GM12878 (cell line): ENCODE data around the gene LRRC8D. TPM values are rescaled to one million over a fixed set of nuclear protein-coding genes. Genes with fewer than 3 reads are reported as not detected.

Source experiments
- ATAC-seq: fragments of 200-7000 bp; cut with Tn5 transposase; 3 replicates; pipeline ENCODE4 v1.9.1; 2020; ENCODE audit warnings: mild to moderate bottlenecking, moderate library complexity
- BruUV-seq: library from RNA; stranded (reverse); fragments of 400-500 nt; replicated peaks from 2 replicates; lab custom pipeline; 2021; lab: Mats Ljungman, UMichigan
- CTCF ChIA-PET: fragments of 300-600 bp; sonication (Branson Sonifier 250); formaldehyde crosslinking; extraction: SDS; loops from one replicate; lab custom pipeline; 2021; ENCODE audit warnings: inconsistent platforms; lab: Yijun Ruan, JAX
- POLR2A ChIA-PET: fragments of 350-600 bp; formaldehyde crosslinking; extraction: SDS; loops from one replicate; lab custom pipeline; 2021; ENCODE audit warnings: inconsistent platforms; lab: Charles Lee
- RAD21 ChIA-PET: fragments of 300-600 bp; sonication (Branson Sonifier 250); formaldehyde crosslinking; loops from one replicate; lab custom pipeline; 2023; ENCODE audit warnings: antibody characterized with exemption; ENCODE audit not compliant: unreplicated experiment; lab: Charles Lee
- SMC1A ChIA-PET: fragments of 300-600 bp; sonication (Branson Sonifier 250); formaldehyde crosslinking; loops from one replicate; lab custom pipeline; 2023; ENCODE audit not compliant: unreplicated experiment, uncharacterized antibody; lab: Charles Lee
- DNase-seq: peaks from one replicate; pipeline ENCODE4 v3.0.0-alpha.2; 2011; ENCODE audit warnings: low read depth, low spot score
- FAIRE-seq: peaks from 3 replicates; lab custom pipeline; 2011; peaks lifted over from hg19 to GRCh38; lab: Jason Lieb, UNC
- H2AFZ ChIP-seq: 2 replicates; pipeline ENCODE4 v1.6.0; 2011; ENCODE audit warnings: low read depth, low read length, control low read depth; ENCODE audit not compliant: control insufficient read depth
- H3K27ac ChIP-seq: 2 replicates; pipeline ENCODE4 v1.5.1; 2011; ENCODE audit warnings: control low read depth; ENCODE audit not compliant: control insufficient read depth, insufficient read depth
- H3K27me3 ChIP-seq, 2 experiments: replicated peaks in 1 of 2; 2 replicates each; pipeline versions ENCODE4 v1.6.0 to v1.6.1; 2011; ENCODE audit warnings: low read length in 1 of 2; ENCODE audit not compliant: control insufficient read depth in 2 of 2, insufficient read depth in 2 of 2
- H3K36me3 ChIP-seq, 2 experiments: 2 replicates each; pipeline ENCODE4 v1.5.1; 2011; ENCODE audit warnings: low read length in 1 of 2; ENCODE audit not compliant: control insufficient read depth in 2 of 2, insufficient read depth in 2 of 2
- H3K4me1 ChIP-seq: 2 replicates; pipeline ENCODE4 v1.6.1; 2011; ENCODE audit warnings: mild to moderate bottlenecking, low read length, moderate library complexity, mixed read lengths; ENCODE audit not compliant: control insufficient read depth, insufficient read depth
- H3K4me2 ChIP-seq: 2 replicates; pipeline ENCODE4 v1.6.0; 2011; ENCODE audit warnings: control low read depth; ENCODE audit not compliant: control insufficient read depth, insufficient read depth
- H3K4me3 ChIP-seq: fragments of 200-600 bp; sonication (generic); 2 replicates; pipeline ENCODE4 v1.5.1; 2016
- H3K79me2 ChIP-seq: 2 replicates; pipeline ENCODE4 v1.6.0; 2011; ENCODE audit warnings: low read length; ENCODE audit not compliant: control insufficient read depth, insufficient read depth
- H3K9ac ChIP-seq: 2 replicates; pipeline ENCODE4 v1.8.0; 2011; ENCODE audit warnings: low read length, control low read depth, mixed read lengths; ENCODE audit not compliant: control insufficient read depth, insufficient read depth
- H3K9me3 ChIP-seq: replicated peaks from 3 replicates; pipeline ENCODE4 v1.5.1; 2011; ENCODE audit warnings: mild to moderate bottlenecking, low read length; ENCODE audit not compliant: control insufficient read depth, insufficient read depth
- H4K20me1 ChIP-seq: 2 replicates; pipeline ENCODE4 v1.6.0; 2011; ENCODE audit not compliant: control insufficient read depth, insufficient read depth
- BACH1 ChIP-seq: fragments of 450-650 bp; IDR thresholded peaks from 2 replicates; pipeline ENCODE4 v1.6.1; 2017; ENCODE audit warnings: mild to moderate bottlenecking, borderline replicate concordance
- BHLHE40 ChIP-seq, 2 experiments: fragments of 450-650 bp in 1 of 2; IDR thresholded peaks; 2 replicates each; pipeline ENCODE4 v1.6.1; 2011 to 2017; ENCODE audit warnings: low read depth in 2 of 2, borderline replicate concordance in 1 of 2, improper control_type of control experiment in 1 of 2, low read length in 1 of 2, mild to moderate bottlenecking in 1 of 2
- CREM ChIP-seq: IDR thresholded peaks from 2 replicates; pipeline ENCODE4 v1.6.1; 2014; ENCODE audit warnings: antibody characterized with exemption, low read depth
- EP300 ChIP-seq, 2 experiments: fragments of 150-350 bp in 1 of 2; IDR thresholded peaks; 2 replicates each; pipeline ENCODE4 v1.6.1; 2011 to 2012; ENCODE audit warnings: low read depth in 2 of 2, low read length in 2 of 2, borderline replicate concordance in 1 of 2, improper control_type of control experiment in 1 of 2, inconsistent platforms in 1 of 2; ENCODE audit not compliant: control insufficient read depth in 1 of 2
- ESRRA ChIP-seq: IDR thresholded peaks from 2 replicates; pipeline ENCODE4 v1.6.1; 2012; ENCODE audit warnings: mild to moderate bottlenecking, low read length, improper control_type of control experiment
- GABPA ChIP-seq: IDR thresholded peaks from 2 replicates; pipeline ENCODE4 v1.6.1; 2014; ENCODE audit warnings: antibody characterized with exemption, low read depth, mild to moderate bottlenecking, inconsistent platforms
- HDGF ChIP-seq: fragments of 450-650 bp; IDR thresholded peaks from 2 replicates; pipeline ENCODE4 v1.6.1; 2016; ENCODE audit warnings: antibody characterized with exemption
- NFXL1 ChIP-seq: fragments of 450-650 bp; IDR thresholded peaks from 2 replicates; pipeline ENCODE4 v1.6.1; 2017; ENCODE audit warnings: antibody characterized with exemption, mild to moderate bottlenecking, borderline replicate concordance
- SUPT20H ChIP-seq: IDR thresholded peaks from 2 replicates; pipeline ENCODE4 v1.6.1; 2011; ENCODE audit warnings: low read depth, mild to moderate bottlenecking, low read length, moderate library complexity, borderline replicate concordance; ENCODE audit not compliant: control insufficient read depth
- ZNF384 ChIP-seq: IDR thresholded peaks from 2 replicates; pipeline ENCODE4 v1.6.1; 2012; ENCODE audit warnings: low read depth, mild to moderate bottlenecking, low read length, improper control_type of control experiment, borderline replicate concordance
- WGBS: methylation state at CpG from one replicate; pipeline ENCODE4 v1.1.6; 2016; ENCODE audit warnings: low lambda C conversion rate; ENCODE audit not compliant: insufficient replicate concordance, insufficient coverage; ENCODE audit errors: missing lambda C conversion rate; 5-methylcytosine and 5-hydroxymethylcytosine counted together
- in situ Hi-C: fragments of 300-500 bp; cut with MboI; formaldehyde crosslinking; loops from 9 replicates; pipeline ENCODE4 v1.14.3; 2018; ENCODE audit warnings: mixed read lengths
- intact Hi-C: fragments of 100-400 bp; cut with micrococcal nuclease; formaldehyde crosslinking; loops from one replicate; pipeline ENCODE4 v1.14.2; 2022; ENCODE audit not compliant: unreplicated experiment
- polyA plus RNA-seq, 11 experiments: library from polyadenylated mRNA; depleted of rRNA in 4 of 11; unstranded in 6 of 11; stranded (reverse) in 5 of 11; fragments of >200 nt; fragmentation: Nextera tagmentation in 4 of 11; fragmentation: Illumina TruSeq in 1 of 11; extraction: Ambion mirVana in 4 of 11; extraction: Trizol in 1 of 11; gene quantifications; 1 replicate in 1 of 11; 2 replicates in 10 of 11; pipeline versions ENCODE4 v1.2.1 to v1.2.3, GENCODE V29; 2011 to 2016; ENCODE audit warnings: inconsistent platforms in 2 of 11, missing spikeins in 2 of 11, low read depth in 1 of 11
- total RNA-seq, 4 experiments: library from RNA; depleted of rRNA in 3 of 4; stranded (reverse); fragments of >200 nt in 3 of 4; fragmentation: Illumina TruSeq in 1 of 4; extraction: Trizol in 1 of 4; gene quantifications; 2 replicates each; pipeline versions ENCODE4 v1.2.1 to v1.2.3, GENCODE V29; 2013 to 2021
- TF ChIP-seq, protein P1 (sequence below): IDR thresholded peaks from 2 replicates; pipeline ENCODE4 v1.6.1; 2011; ENCODE audit warnings: mild to moderate bottlenecking, low read depth, low read length, moderate library complexity; ENCODE audit not compliant: insufficient replicate concordance

The LRRC8D gene
- total and polyA plus RNA-seq, 10 of the 15 experiments (the other 5 are each of a cell fraction or from before 2014, with no cell fraction given) = 5.6 to 44.1 (median 26.8) TPM

DNA sequence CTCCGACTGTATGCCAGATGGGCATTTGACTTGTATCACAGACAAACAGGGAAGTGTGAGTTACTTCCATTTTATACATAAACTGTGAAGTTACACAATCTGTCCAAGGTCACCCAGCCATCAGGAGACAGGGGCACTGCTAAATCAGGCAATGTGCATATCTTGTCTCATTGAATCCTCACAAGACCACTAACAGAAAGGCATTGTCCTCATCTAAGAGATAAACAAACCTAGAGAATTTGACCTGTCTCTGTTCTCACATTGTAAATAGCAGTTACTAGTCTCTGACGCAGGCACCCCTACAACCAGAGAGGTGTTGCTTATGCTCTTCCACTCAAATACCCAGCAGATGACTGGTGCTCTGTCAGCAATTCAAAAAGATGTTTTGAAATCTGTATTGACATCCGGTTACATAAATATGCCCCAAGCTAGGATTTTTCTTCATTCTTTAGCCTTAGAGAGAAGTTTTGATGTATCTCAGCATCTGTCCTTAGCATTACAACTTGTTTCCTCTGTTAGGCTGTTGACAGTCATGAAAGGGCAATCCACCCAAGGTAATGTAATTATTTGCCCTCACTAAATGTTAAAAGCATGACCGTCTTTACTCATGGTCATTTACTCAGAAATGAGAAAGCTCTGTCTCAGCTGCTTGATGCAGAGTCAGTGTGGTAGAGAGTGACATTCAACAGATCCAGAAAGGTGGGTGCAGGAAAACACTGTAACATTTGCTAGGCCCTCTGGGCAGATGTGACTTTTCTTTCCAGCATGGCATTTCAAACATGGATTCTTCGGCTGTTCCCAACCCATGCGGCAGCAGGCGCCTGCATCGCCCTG is 122.2 kb downstream of the LRRC8D start:
- WGBS = 95% methylated on average over 8 of the region's 8 CpGs

More for the DNA sequence above, 122.2 kb downstream of the LRRC8D start:
- Histone ChIP-seq H3K4me1 (peaks cover 28% of the 10 kb centered on the region), H3K27me3 (no peaks in the 10 kb centered on the region), H3K79me2 (no peaks in the 10 kb centered on the region), H3K4me2 (no peak overlapping the region), H3K9me3 (no peaks in the 10 kb centered on the region), H3K4me3 (no peak overlapping the region), H3K36me3 (no peaks in the 10 kb centered on the region), H2AFZ (no peak overlapping the region), H3K27ac (no peak overlapping the region), H3K9ac (no peak overlapping the region), H4K20me1 (no peaks in the 10 kb centered on the region)
- ChIA-PET SMC1A (interaction anchor here (0.8 to 1.3 kb wide), 3 partner anchors 8 to 120 kb away, joined by 3 to 5 read pairs (median 3); no protein-coding TSS in a partner anchor), POLR2A (interaction anchor here (0.9 kb wide), 1 partner anchor 313 kb away, joined by 4 read pairs; no protein-coding TSS in a partner anchor), CTCF (interaction anchor here (0.8 kb wide), 1 partner anchor 9 kb away, joined by 6 read pairs; no protein-coding TSS in a partner anchor), RAD21 (interaction anchor here (1.3 kb wide), 1 partner anchor 107 kb away, joined by 3 read pairs; no protein-coding TSS in a partner anchor)
- no peak for DNase-seq
- no peak for FAIRE-seq
- intact Hi-C loops = no loop called here
- in situ Hi-C loops = no loop called here
- no peak for ATAC-seq
- BruUV-seq = no TSS peak
- TF ChIP-seq BACH1 (no peak), HDGF (no peak), SUPT20H (no peak), EP300 (IDR thresholded peaks at IDR 0.05; ENCODE audit: borderline replicate concordance in 1 of 2, control insufficient read depth in 1 of 2, low read depth in 2 of 2, low read length in 2 of 2) (no peak), ESRRA (no peak), NFXL1 (no peak), CREM (no peak), GABPA (no peak), ZNF384 (no peak), BHLHE40 (IDR thresholded peaks at IDR 0.05; ENCODE audit: borderline replicate concordance in 1 of 2, low read depth in 2 of 2, low read length in 1 of 2) (no peak)
- TF ChIP-seq, protein P1, sequence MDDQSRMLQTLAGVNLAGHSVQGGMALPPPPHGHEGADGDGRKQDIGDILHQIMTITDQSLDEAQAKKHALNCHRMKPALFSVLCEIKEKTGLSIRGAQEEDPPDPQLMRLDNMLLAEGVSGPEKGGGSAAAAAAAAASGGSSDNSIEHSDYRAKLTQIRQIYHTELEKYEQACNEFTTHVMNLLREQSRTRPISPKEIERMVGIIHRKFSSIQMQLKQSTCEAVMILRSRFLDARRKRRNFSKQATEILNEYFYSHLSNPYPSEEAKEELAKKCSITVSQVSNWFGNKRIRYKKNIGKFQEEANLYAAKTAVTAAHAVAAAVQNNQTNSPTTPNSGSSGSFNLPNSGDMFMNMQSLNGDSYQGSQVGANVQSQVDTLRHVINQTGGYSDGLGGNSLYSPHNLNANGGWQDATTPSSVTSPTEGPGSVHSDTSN = no peak
